ENCODE measurements around the gene IMMP2L. TPM values are rescaled to one million over a fixed set of nuclear protein-coding genes. Genes with fewer than 3 reads are reported as not detected.

The IMMP2L gene
- total and polyA plus RNA-seq, 2 of the 13 experiments (the other 11 are each of a cell fraction or from before 2014, with no cell fraction given), result 7.8 to 16.9 TPM

- TF ChIP-seq AFF4 (CRISPR knock-in tag; IDR thresholded peaks at IDR 0.05), result no peak
- no peak for TF ChIP-seq ZNF138 (CRISPR knock-in tag; IDR thresholded peaks at IDR 0.05; ENCODE audit: low read depth)
- peak; percentile 55; the same call in 1 of the 2 replicates for TF ChIP-seq ARID3A (IDR thresholded peaks at IDR 0.05; ENCODE audit: low read depth, low read length)
- TF ChIP-seq THYN1 (CRISPR knock-in tag; IDR thresholded peaks at IDR 0.05; ENCODE audit: borderline replicate concordance, low read depth), result no peak
These were observed 137.5 kb downstream of the IMMP2L start (continued) for GRCh38 chr7:111424768-111425167.

- ATAC-seq, result no peak
- no peaks in the 10 kb centered on the region for H3K27me3 ChIP-seq (ENCODE audit: control insufficient read depth in 1 of 2, insufficient read depth in 2 of 2, low read length in 2 of 2)
- H3K9ac ChIP-seq (ENCODE audit: insufficient read depth, low read depth, low read length), result no peak overlapping the region
- H3K4me2 ChIP-seq (ENCODE audit: low read depth, low read length), result no peak overlapping the region
- no peaks in the 10 kb centered on the region for H3K9me3 ChIP-seq (ENCODE audit: low read length)
- in situ Hi-C loops (cut with HindIII; ENCODE audit: extremely low pct_ligation_motif_present, low pct_unique_long_range_greater_than_20kb) (no loop called here), intact Hi-C loops (cut with micrococcal nuclease; ENCODE audit: unreplicated experiment) (no loop called here)
- no peak overlapping the region for H3K27ac ChIP-seq (ENCODE audit: extremely low read length, insufficient read depth, low read length)
- no peak for FAIRE-seq
- BruUV-seq (replicated peaks), result no TSS peak
- no peak overlapping the region for H2AFZ ChIP-seq (ENCODE audit: low read length)
- H3K36me3 ChIP-seq (replicated peaks in 1 of 2; ENCODE audit: control insufficient read depth in 1 of 2, insufficient read depth in 2 of 2, low read length in 2 of 2), result no peaks in the 10 kb centered on the region
- no peak for DNase-seq (ENCODE audit: low spot score)
- ChIA-PET CTCF (ENCODE audit: low intra/inter-chr PET ratio, low total read pairs) (no interaction called here), POLR2A (no interaction called here)
- H3K4me1 ChIP-seq (ENCODE audit: insufficient read depth, low read length), result peaks cover 7% of the 10 kb centered on the region
- no peaks in the 10 kb centered on the region for H3K79me2 ChIP-seq (ENCODE audit: insufficient read depth, low read length)
- no peak overlapping the region for H3K4me3 ChIP-seq (replicated peaks in 1 of 3; ENCODE audit: insufficient read depth in 1 of 3, low read depth in 2 of 3, low read length in 3 of 3)
- H4K20me1 ChIP-seq (ENCODE audit: insufficient read depth, low read length), result no peaks in the 10 kb centered on the region
- no peak for TF ChIP-seq YY1 (IDR thresholded peaks at IDR 0.05; ENCODE audit: insufficient read depth, insufficient replicate concordance, low read depth, low read length)
- TF ChIP-seq ZBTB14 (CRISPR knock-in tag; IDR thresholded peaks at IDR 0.05), result no peak
- TF ChIP-seq ERF (CRISPR knock-in tag; IDR thresholded peaks at IDR 0.05), result no peak
- no peak for TF ChIP-seq ZNF792 (CRISPR knock-in tag; IDR thresholded peaks at IDR 0.05)
- TF ChIP-seq ZNF597 (CRISPR knock-in tag; IDR thresholded peaks at IDR 0.05), result no peak
- TF ChIP-seq ZFP1 (CRISPR knock-in tag; IDR thresholded peaks at IDR 0.05), result no peak
- TF ChIP-seq MXD1 (CRISPR knock-in tag; IDR thresholded peaks at IDR 0.05), result no peak
- TF ChIP-seq GTF3A (CRISPR knock-in tag; conservative IDR thresholded peaks at IDR 0.05), result no peak
- TF ChIP-seq HES4 (CRISPR knock-in tag; IDR thresholded peaks at IDR 0.05; ENCODE audit: borderline replicate concordance), result no peak
These were observed 147.9 kb downstream of the IMMP2L start for GRCh38 chr7:111414374-111414773.

Data from HepG2 (cell line).